Cardiac atrium fibroblast (primary cell): ENCODE data around the gene KBTBD6. TPM values are rescaled to one million over a fixed set of nuclear protein-coding genes. Genes with fewer than 3 reads are reported as not detected.

Experiments used
- total RNA-seq: library from RNA; depleted of rRNA; stranded (reverse); fragments of >200 nt; gene quantifications from 2 replicates; pipeline ENCODE4 v1.2.3, GENCODE V29; 2015

Gene KBTBD6
- total RNA-seq, result 5.2 and 8.6 TPM in 2 replicates

GRCh38 chr13:41132512-41133152, at the start of gene KBTBD6:
Gene KBTBD6, minus strand, starts transcription at chr13:41132802. Its CDS starts 291 bp downstream, at chr13:41132511.

Other genes with a start within 250 kb of the KBTBD6 start
- 26.4 and 47.3 TPM in 2 replicates for gene ELF1, start 113.5 kb downstream of the KBTBD6 start, total RNA-seq
- gene WBP4, start 71.3 kb downstream of the KBTBD6 start, total RNA-seq, result 4.9 and 7.6 TPM in 2 replicates
- gene KBTBD7, start 61.8 kb upstream of the KBTBD6 start, total RNA-seq, result 6.0 and 10.2 TPM in 2 replicates
- 8.8 and 15.1 TPM in 2 replicates for gene MTRF1, start 130.8 kb upstream of the KBTBD6 start, total RNA-seq
- gene NAA16, start 178.5 kb upstream of the KBTBD6 start, total RNA-seq, result 3.6 and 4.9 TPM in 2 replicates